Aorta (tissue), 5 donors: ENCODE results near the gene TSC22D3. TPM values are rescaled to one million over a fixed set of nuclear protein-coding genes. Genes with fewer than 3 reads are reported as not detected.
"Not testable (repeated sequence)": the region's sequence is repeated elsewhere in the genome, so short reads cannot be mapped to it uniquely, and the experiment has no call there.

Experiments used
- ATAC-seq: fragments of 200-7000 bp; cut with Tn5 transposase; one replicate; pipeline ENCODE4 v1.9.1; 2022; ENCODE audit warnings: moderate library complexity; ENCODE audit not compliant: low FRiP score
- DNase-seq, 2 donors: peaks; one replicate each; pipeline ENCODE4 v3.0.0-alpha.2; 2020
- H3K27ac ChIP-seq, 2 donors: one replicate each; pipeline ENCODE4 v1.5.1; 2013; ENCODE audit warnings: low read length in 2 of 2, mild to moderate bottlenecking in 2 of 2, moderate library complexity in 2 of 2, control low read depth in 1 of 2, inconsistent platforms in 1 of 2, low read depth in 1 of 2
- H3K27me3 ChIP-seq, 2 donors: one replicate each; pipeline ENCODE4 v1.6.1; 2013; ENCODE audit warnings: control low read depth in 1 of 2, low read length in 1 of 2, mild to moderate bottlenecking in 1 of 2, moderate library complexity in 1 of 2; ENCODE audit not compliant: insufficient read depth in 2 of 2, control insufficient read depth in 1 of 2
- H3K36me3 ChIP-seq, 2 donors: one replicate each; pipeline ENCODE4 v1.6.1; 2013; ENCODE audit warnings: control low read depth in 1 of 2, low read length in 1 of 2, mild to moderate bottlenecking in 1 of 2; ENCODE audit not compliant: insufficient read depth in 2 of 2, control insufficient read depth in 1 of 2
- H3K4me1 ChIP-seq, 2 donors: one replicate each; pipeline ENCODE4 v1.6.1; 2013; ENCODE audit warnings: low read length in 2 of 2, control low read depth in 1 of 2, mild to moderate bottlenecking in 1 of 2, moderate library complexity in 1 of 2; ENCODE audit not compliant: insufficient read depth in 2 of 2, control insufficient read depth in 1 of 2
- H3K4me3 ChIP-seq, 2 donors: one replicate each; pipeline ENCODE4 v1.5.1; 2013; ENCODE audit warnings: low read length in 2 of 2, control low read depth in 1 of 2, mild to moderate bottlenecking in 1 of 2
- H3K9me3 ChIP-seq: one replicate; pipeline ENCODE4 v1.6.1; 2013; ENCODE audit warnings: mild to moderate bottlenecking, low read length; ENCODE audit not compliant: control insufficient read depth
- WGBS, 2 donors: extraction: QIAGEN DNeasy Blood & Tissue Kit; methylation state at CpG; one replicate each; pipeline ENCODE4 v1.1.7; 2013; 5-methylcytosine and 5-hydroxymethylcytosine counted together
- intact Hi-C, 2 donors: fragments of 100-400 bp; cut with DNase I; formaldehyde crosslinking; loops; one replicate each; pipeline versions ENCODE4 v1.14.2 to v1.15.0; 2022
- polyA plus RNA-seq, 2 donors: library from polyadenylated mRNA; stranded (reverse); fragments of 200-250 nt; gene quantifications; one replicate each; pipeline ENCODE4 v1.2.3, GENCODE V29; 2013
- total RNA-seq, 2 donors: library from RNA; stranded (reverse); fragmentation: NEBNext Ultra II Directional; extraction: Animal tissue kit (Norgen Biotek cat#: 25700); gene quantifications; one replicate each; pipeline ENCODE4 v1.2.1, GENCODE V29; 2021
- donor health status: healthy with polysubstance abuse.
- donor health status: Bipolar disorder and iron deficiency.
- donor health status: DM: no; HTN: no; CAD: no.
- donor health status: DM: no; HTN: no; CAD: no.
- donor health status: DM: yes; HTN: yes; CAD: no.

TSC22D3 gene
- total and polyA plus RNA-seq, 4 donors = 92.1 to 277 (median 246) TPM

- no peaks in the 10 kb centered on the region for H3K27me3 ChIP-seq
- DNase-seq (no peak), ATAC-seq (no peak)
- no peak overlapping the region for H3K4me3 ChIP-seq
- H3K36me3 ChIP-seq = no peaks in the 10 kb centered on the region
- H3K27ac ChIP-seq = peak overlapping the region in 1 of 2 donors; percentile 92
- intact Hi-C loops = loop anchor here (5.0 kb wide), 1 partner anchor 104 kb away; the partner anchor contains the start of genes NCBP2L (in 2 of the 2) and TSC22D3 (in 2 of the 2)
- peaks cover 0 to 6% of the 10 kb centered on the region in 2 donors for H3K4me1 ChIP-seq
- H3K9me3 ChIP-seq = no peaks in the 10 kb centered on the region
- WGBS, 2 donors = 74 to 79% methylated on average over 6 of the region's 6 CpGs
Observed at GRCh38 chrX:107673431-107673830, 102.2 kb downstream of the TSC22D3 start.

- ATAC-seq = peak; percentile 51
- 4 to 19% methylated on average over 7 to 9 of the region's 9 CpGs for WGBS, 2 donors
- Histone ChIP-seq H3K4me3 (no peak overlapping the region), H3K27ac (peak overlapping the region in 1 of 2 donors; percentile 92), H3K9me3 (no peaks in the 10 kb centered on the region), H3K27me3 (no peaks in the 10 kb centered on the region), H3K36me3 (no peaks in the 10 kb centered on the region), H3K4me1 (peaks cover 0 to 2% of the 10 kb centered on the region in 2 donors)
- intact Hi-C loops = loop anchor here (5.0 kb wide), 1 partner anchor 104 kb away; the partner anchor contains the start of genes NCBP2L (in 2 of the 2) and TSC22D3 (in 2 of the 2)
- peak; percentile 78 to 86 for DNase-seq
Observed at GRCh38 chrX:107672955-107673378, 102.6 kb downstream of the TSC22D3 start.

- ATAC-seq, H3K4me3 ChIP-seq, H3K27me3 ChIP-seq, H3K36me3 ChIP-seq, H3K9me3 ChIP-seq, DNase-seq, H3K27ac ChIP-seq, H3K4me1 ChIP-seq: not testable (repeated sequence)
- intact Hi-C loops = loop anchor here (5.0 kb wide), 1 partner anchor 106 kb away; the partner anchor contains the start of genes NCBP2L (in 2 of the 2) and TSC22D3 (in 2 of the 2)
- WGBS, 2 donors = 85 to 94% methylated on average over 9 of the region's 9 CpGs
Observed at GRCh38 chrX:107671256-107671655, 104.3 kb downstream of the TSC22D3 start.

GRCh38 chrX:107669885-107670628 is 105.5 kb downstream of the TSC22D3 start:
- 57 to 61% methylated on average over 5 of the region's 5 CpGs for WGBS, 2 donors
- no peaks in the 10 kb centered on the region for H3K9me3 ChIP-seq
- DNase-seq = no peak
- H3K4me1 ChIP-seq = peaks cover 0 to 2% of the 10 kb centered on the region in 2 donors
- no peak overlapping the region for H3K27ac ChIP-seq
- no peaks in the 10 kb centered on the region for H3K36me3 ChIP-seq
- H3K4me3 ChIP-seq = no peak overlapping the region
- intact Hi-C loops = loop anchor here (5.0 kb wide), 1 partner anchor 107 kb away; the partner anchor contains the start of genes NCBP2L (in 2 of the 2) and TSC22D3 (in 2 of the 2)
- ATAC-seq = no peak
- no peaks in the 10 kb centered on the region for H3K27me3 ChIP-seq

GRCh38 chrX:107669261-107669660 is 106.3 kb downstream of the TSC22D3 start:
- intact Hi-C loops = no loop called here
- Histone ChIP-seq H3K4me1 (peaks cover 0 to 2% of the 10 kb centered on the region in 2 donors), H3K27ac (no peak overlapping the region), H3K36me3 (no peaks in the 10 kb centered on the region), H3K9me3 (no peaks in the 10 kb centered on the region), H3K27me3 (no peaks in the 10 kb centered on the region), H3K4me3 (no peak overlapping the region)
- no peak for DNase-seq
- ATAC-seq = no peak
- WGBS, 2 donors = 66 to 87% methylated on average over 4 of the region's 4 CpGs

- DNase-seq, H3K27me3 ChIP-seq, H3K27ac ChIP-seq, H3K36me3 ChIP-seq, H3K4me3 ChIP-seq, ATAC-seq, H3K4me1 ChIP-seq, H3K9me3 ChIP-seq, intact Hi-C loops: not testable (repeated sequence)
- 77 to 92% methylated on average over 5 of the region's 5 CpGs for WGBS, 2 donors
Observed at GRCh38 chrX:107668710-107669109, 106.9 kb downstream of the TSC22D3 start.

GRCh38 chrX:107667426-107667825 is 108.2 kb downstream of the TSC22D3 start:
- no peaks in the 10 kb centered on the region for H3K36me3 ChIP-seq
- H3K27me3 ChIP-seq = no peaks in the 10 kb centered on the region
- H3K4me1 ChIP-seq = no peaks in the 10 kb centered on the region
- WGBS, 2 donors = 71 to 95% methylated on average over 1 of the region's 1 CpG
- no peak for ATAC-seq
- H3K27ac ChIP-seq = no peak overlapping the region
- intact Hi-C loops = no loop called here
- H3K4me3 ChIP-seq = no peak overlapping the region
- no peaks in the 10 kb centered on the region for H3K9me3 ChIP-seq
- no peak for DNase-seq

GRCh38 chrX:107666931-107667330 is 108.7 kb downstream of the TSC22D3 start:
- H3K27me3 ChIP-seq = no peaks in the 10 kb centered on the region
- H3K4me3 ChIP-seq = no peak overlapping the region
- H3K27ac ChIP-seq = no peak overlapping the region
- no peak for ATAC-seq
- H3K4me1 ChIP-seq = no peaks in the 10 kb centered on the region
- no peaks in the 10 kb centered on the region for H3K9me3 ChIP-seq
- WGBS, 2 donors = 91 to 100% methylated on average over 1 of the region's 1 CpG
- intact Hi-C loops = no loop called here
- no peaks in the 10 kb centered on the region for H3K36me3 ChIP-seq
- DNase-seq = no peak
